Right lobe of liver (tissue), 4 donors: ENCODE measurements around the gene SEC24B.

Source experiments
- POLR2A ChIP-seq: fragments of 450-650 bp; IDR thresholded peaks from one replicate; pipeline ENCODE4 v1.6.1; 2017; ENCODE audit warnings: antibody characterized with exemption, mild to moderate bottlenecking
- TF ChIP-seq, protein P1 (sequence below), 4 donors: fragments of 200-600 bp in 3 of 4; fragments of 450-650 bp in 1 of 4; IDR thresholded peaks; one replicate each; pipeline versions ENCODE4 v1.5.1 to v1.8.0; 2016 to 2022; ENCODE audit warnings: antibody characterized with exemption in 4 of 4, mild to moderate bottlenecking in 2 of 4
- donor health status: DM: no; HTN: no; CAD: no.
- donor health status: DM: no; HTN: no; CAD: no.
- donor health status: DM: no; HTN: yes; CAD: no.

DNA sequence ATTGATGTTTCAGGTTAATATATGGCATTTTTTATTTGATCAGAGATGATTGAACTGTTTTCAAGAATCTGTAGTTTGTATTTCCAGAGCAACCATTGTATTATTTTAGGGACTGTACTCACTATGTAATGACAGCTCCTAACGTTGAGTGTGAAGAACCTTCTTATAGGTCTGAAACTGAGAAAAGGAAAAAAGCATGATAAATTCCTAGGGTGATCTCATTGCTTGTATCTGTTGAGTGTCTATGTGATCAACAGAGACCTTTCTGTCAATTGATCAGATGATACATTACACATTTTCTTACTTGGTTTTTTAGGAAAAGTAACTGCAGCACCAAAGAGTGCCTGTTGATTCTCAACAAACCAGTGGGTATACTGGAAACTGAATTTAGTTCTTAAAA lies 40.2 kb downstream of the SEC24B start:
- TF ChIP-seq POLR2A = no peak
- TF ChIP-seq, protein P1, sequence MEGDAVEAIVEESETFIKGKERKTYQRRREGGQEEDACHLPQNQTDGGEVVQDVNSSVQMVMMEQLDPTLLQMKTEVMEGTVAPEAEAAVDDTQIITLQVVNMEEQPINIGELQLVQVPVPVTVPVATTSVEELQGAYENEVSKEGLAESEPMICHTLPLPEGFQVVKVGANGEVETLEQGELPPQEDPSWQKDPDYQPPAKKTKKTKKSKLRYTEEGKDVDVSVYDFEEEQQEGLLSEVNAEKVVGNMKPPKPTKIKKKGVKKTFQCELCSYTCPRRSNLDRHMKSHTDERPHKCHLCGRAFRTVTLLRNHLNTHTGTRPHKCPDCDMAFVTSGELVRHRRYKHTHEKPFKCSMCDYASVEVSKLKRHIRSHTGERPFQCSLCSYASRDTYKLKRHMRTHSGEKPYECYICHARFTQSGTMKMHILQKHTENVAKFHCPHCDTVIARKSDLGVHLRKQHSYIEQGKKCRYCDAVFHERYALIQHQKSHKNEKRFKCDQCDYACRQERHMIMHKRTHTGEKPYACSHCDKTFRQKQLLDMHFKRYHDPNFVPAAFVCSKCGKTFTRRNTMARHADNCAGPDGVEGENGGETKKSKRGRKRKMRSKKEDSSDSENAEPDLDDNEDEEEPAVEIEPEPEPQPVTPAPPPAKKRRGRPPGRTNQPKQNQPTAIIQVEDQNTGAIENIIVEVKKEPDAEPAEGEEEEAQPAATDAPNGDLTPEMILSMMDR (IDR thresholded peaks at IDR 0.05) = no peak
